8988T (cell line): ENCODE measurements around the gene CEP131.

Source experiments
- DNase-seq: peaks from one replicate; pipeline ENCODE4 v3.0.0; 2011

Gene CEP131

DNA sequence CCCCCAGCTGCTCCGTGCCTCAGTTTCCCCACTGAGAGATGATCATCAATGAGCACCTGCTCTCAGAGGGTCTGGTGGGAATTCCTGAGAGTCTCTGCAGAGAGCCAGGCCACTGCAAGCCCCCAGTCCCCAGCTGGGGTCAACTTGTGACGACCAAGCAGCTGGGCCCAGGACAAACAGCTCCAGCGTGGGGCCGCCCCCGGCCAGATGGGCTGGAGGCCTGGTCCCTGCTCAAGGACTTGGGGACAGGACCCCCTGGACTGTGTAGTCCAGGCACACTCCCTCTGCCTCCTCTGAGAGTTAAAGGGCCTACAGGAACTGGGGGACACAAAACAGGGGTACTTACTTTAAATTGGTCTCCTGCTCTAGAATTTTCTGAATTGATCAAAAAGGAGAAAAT lies 40.2 kb downstream of the CEP131 start:
- DNase-seq: no peak

DNA sequence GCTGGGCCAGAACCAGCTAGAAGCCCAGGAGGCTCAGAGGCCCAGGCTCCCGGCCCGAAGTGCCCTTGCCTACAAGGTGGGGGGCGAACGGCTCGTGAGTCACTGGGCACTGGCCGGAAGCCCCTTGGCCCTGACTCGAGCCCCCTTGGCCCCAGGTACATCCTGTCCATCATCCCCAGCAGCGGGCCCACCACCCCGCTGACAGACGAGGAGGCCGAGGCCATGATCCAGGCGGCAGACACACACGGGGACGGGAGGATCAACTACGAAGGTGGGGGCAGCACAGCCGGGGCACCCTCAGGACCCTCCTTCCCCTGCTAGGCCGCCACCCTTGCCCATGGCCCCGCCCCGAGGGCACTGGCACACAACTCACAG lies 41.0 kb downstream of the CEP131 start:
- no peak for DNase-seq

DNA sequence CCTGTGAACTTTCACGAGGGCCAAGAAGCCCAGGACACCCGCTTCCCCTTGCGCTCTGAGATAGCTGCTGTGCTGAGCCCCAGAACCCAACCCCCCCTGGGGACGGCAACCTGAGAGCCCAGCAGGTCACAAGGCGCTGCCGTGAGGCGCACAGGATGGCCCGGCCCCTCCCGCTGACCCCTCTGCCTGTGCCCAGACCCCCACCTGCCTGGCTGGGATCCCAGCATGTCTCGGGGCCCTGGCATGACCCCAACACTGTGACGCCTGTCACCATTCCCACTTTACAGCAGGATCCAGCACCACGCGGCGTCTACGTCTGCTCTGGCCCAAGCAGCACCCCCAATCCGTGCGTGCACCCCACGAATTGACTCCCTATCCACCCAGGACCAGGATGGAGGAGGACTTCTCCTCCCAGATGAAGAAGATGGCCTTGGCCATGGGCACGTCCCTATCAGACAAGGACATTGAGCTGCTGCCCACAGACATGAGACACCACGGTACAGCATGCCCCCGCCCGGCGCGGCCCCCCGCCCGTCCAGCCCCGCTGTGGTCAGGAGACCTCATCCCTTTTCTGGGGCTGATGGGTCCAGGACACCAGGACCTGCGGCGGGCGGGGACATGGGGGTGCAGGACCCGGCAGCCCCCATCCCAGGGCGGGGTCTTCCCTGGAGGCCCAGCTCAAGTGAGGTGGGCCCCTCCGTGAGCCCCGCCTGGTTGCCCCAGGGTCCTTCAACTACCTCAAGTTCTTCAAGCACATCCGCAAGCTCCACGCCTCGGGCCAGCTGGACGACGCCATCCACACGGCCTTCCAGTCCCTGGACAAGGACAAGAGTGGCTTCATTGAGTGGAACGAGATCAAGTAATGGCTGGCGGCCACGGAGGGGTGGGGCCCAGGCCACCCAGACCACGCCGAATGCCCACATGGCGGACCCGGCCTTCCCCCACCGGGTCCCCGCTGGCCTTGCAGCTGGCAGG lies 41.6 kb downstream of the CEP131 start:
- no peak for DNase-seq

GRCh38 chr17:81179861-81180260 lies 42.9 kb downstream of the CEP131 start:
- DNase-seq: no peak

DNA sequence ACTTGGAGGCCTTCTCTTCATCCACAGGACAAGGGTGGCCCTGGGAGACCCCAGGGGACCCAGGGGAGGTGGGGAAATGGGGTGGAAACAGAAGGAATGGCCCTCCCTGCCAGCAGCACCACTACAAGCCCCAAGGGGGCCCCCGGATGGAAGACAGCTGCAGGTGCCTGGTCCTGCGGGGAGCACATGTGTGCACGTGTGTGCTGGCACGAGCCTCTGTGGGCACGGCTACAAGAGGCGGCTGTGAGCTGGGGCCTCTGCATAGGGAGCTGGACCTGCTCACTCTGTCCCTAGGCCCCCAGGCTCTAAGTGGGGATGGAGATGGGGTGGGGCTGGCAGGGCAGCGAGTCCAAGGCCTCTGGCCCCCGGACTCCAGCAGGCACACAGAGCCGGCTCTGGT lies 43.5 kb downstream of the CEP131 start:
- no peak for DNase-seq

DNA sequence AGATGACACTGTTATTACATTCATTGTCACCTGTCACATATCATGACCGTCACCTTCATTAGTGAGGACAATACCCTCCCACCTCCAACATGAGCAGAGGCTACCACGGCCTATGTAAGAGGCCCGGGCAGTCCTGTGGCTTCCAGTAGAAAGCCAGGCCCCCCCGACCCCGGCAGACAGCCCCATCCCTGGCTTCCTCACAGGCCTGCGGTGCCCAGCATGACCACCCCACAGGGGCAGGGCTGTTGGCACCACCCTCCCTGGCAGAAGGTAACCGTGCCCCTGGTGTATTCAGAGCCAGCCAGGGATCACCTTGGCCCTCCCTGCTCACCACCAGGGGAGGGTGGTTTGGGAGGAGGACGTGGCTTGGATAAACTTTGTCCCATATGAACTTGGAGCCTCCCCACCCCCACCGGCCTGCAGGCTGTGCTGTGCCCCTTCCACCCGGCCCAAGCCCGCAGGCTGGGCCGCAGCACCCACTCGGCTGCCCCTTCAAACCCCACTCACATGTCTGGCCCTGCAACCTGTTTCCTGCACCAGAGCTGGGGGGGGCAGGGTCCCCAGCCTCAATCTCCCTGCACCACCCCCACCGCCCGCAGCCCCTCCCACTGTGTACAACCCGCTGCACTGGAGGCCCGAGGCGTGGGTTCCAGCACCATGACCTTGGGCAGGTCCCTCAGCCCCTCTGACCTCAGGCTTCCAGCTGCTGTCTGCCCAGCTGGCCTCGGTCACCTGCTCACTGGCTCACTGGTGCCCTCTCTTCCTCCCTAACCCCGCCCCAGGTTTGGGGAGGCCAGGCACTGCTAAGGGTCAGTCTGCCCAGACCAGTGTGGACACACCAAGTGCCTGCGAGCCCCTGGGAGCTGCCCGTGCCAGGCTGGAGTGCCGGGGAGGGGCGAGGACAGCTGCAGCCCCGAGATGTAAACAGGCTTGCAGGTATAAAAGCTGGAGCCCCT lies 44.4 kb downstream of the CEP131 start:
- no peak for DNase-seq

GRCh38 chr17:81176666-81177065 lies 46.1 kb downstream of the CEP131 start:
- no peak for DNase-seq

GRCh38 chr17:81173762-81174155 lies 49.0 kb downstream of the CEP131 start:
- DNase-seq: no peak

DNA sequence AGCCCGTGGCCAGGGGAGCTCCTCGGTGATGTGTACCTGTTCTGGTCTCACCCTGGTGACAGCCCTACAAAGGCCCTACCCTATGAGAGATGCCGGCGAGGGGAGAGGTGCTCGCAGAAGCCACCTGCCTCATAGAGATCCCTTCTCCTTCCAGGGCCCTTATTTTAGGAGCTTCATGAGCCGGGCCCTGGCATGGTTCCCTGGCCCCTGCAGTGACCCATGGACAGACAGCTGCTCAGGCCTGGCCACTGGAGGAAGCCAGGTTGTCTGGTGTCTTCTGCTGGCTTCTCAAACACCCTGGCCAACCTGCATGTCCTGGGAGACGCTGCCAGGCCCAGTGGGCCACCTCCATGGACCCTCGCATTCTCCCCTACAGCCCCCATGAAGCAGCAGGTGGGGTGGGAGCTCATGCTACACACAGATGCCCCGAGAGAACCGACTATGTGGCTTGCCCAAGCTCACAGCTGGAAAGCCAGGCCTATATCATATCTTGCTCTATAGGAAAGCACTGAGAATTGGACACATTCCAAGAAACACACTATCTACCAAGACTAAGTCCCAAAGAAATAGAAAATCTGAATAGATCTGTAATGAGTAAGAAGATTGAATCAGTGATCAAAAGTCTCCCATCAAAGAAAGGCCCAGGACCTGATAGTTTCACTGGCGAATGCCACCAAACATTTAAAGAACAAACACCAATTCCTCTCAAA lies 49.6 kb downstream of the CEP131 start:
- DNase-seq: no peak

DNA sequence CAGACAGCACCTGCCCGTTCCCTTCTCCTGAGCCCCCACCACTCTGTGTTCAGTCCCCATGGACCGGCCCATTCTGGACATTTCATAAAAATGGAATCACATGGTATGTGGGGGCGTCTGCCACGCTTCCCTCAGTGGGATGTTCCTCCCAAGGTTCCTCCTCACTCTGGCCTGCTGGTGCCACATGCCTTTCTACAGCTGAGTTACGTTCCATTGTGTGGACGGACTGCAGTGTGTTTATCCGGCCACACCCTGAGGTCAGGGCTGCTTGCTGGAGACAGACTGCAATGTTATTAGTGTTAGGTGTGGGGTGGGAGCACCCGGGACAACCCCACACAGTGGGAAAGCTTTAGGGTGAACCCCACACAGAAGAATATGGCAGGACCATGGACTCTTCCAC lies 50.8 kb downstream of the CEP131 start:
- no peak for DNase-seq

DNA sequence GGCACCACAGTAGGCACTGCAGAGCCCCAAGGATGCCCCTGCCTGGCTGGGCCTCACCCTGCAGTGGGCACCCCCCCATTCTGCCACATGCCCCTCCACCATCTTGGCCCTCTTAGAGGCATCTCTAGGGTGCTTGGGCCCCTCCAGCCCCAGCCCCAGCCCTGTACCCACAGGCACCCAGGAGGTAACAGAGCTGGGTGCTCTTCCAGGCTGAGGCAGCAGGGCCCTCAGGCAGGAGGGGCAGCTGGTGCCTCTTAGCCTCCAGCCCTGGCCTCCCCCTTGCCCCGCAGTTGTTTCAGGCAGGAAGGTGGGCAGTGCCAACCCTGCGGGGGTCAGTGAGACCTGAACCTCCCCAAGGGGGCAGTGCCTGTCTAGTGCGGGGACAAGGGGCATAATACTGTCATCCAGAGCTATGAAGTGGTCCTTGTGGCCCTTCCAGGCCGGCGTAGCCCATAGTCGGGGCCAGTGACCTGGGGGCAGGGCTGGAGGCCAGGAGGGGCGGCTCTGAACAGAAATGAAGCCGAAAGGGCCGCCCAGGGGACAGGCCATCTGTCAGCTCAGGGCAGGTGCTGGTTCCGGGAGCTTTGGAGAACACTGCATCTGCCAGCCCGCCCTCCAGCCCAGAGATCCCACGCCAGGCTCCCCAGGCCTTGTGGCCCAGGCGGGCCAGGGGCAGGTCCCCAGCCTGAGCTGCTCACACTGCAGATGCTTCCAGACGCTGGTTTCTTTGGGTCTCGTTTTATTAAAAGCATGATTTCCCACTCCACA lies 51.9 kb downstream of the CEP131 start:
- DNase-seq: no peak

GRCh38 chr17:81169870-81170309 lies 52.9 kb downstream of the CEP131 start:
- DNase-seq: no peak

DNA sequence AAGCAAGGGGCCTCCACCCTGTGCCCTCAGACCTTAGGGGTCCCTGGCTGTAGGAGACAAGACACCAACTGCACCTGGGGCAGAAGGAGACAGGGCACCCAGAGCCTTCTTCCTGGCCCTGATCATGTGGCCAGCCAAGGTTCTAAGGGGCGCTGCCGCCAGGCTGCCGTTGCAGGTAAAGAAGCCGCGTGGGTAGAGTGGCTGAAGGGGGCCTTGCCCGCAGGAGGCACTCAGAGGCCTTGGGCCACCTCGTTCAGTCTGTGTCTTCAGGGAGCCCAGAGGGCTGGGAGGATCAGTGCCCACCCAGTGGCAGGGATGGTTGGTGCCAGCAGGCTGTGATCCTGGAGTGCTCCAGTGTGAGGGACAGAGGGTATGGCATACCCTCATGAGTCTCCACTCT lies 55.1 kb downstream of the CEP131 start:
- no peak for DNase-seq

- DNase-seq: no peak
Observed at GRCh38 chr17:81167194-81167524, 55.6 kb downstream of the CEP131 start.

GRCh38 chr17:81166033-81166492 lies 56.7 kb downstream of the CEP131 start, which contains the start of gene AATK:
Gene AATK (minus strand): TSS chr17:81166221. CDS start chr17:81165992, 229 bp downstream.
- DNase-seq: no peak

DNA sequence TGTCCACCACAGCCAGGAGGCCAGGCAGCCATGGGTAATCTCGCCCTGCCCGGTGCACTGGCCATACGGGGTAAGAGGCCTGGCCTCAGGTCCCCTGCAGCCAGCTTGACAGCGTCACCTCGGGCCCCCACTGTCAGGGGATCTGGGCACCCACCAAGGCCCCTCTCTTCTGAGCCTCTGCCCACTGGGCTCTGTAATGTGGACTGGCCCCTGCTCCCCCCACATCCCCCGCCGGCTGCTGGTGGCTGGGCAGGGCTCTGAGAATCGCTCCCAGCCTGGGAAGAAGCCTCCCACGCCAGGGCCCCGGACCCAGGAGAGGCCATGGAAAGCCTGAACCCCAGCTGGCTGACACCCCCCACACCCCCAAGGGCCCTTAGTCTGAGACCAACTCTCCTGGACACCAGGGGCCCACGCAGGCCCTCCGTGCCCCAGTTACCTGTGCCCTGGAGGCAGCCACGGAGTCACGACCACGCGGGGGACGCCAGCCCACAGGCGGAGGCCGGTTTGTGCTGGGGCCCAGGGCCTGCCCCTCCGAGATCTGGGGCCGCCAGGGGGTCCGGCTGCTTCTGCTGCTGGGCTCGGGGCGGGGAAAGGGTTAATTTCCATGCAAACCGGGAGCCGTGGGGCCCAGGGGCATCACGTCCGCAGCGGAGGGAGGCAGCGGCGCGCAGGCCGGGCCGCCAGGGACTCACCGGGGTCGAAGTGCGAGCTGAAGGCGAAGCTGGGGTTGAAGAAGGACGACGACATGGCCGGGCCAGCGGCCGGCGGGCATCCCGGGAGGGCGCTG lies 57.3 kb downstream of the CEP131 start, which contains the start of gene PVALEF:
TSS of gene PVALEF (plus strand) at position 262 of the 787 bp plus-strand sequence. CDS start 15,720 bp downstream, outside the sequence.
- DNase-seq: peak; percentile 56

DNA sequence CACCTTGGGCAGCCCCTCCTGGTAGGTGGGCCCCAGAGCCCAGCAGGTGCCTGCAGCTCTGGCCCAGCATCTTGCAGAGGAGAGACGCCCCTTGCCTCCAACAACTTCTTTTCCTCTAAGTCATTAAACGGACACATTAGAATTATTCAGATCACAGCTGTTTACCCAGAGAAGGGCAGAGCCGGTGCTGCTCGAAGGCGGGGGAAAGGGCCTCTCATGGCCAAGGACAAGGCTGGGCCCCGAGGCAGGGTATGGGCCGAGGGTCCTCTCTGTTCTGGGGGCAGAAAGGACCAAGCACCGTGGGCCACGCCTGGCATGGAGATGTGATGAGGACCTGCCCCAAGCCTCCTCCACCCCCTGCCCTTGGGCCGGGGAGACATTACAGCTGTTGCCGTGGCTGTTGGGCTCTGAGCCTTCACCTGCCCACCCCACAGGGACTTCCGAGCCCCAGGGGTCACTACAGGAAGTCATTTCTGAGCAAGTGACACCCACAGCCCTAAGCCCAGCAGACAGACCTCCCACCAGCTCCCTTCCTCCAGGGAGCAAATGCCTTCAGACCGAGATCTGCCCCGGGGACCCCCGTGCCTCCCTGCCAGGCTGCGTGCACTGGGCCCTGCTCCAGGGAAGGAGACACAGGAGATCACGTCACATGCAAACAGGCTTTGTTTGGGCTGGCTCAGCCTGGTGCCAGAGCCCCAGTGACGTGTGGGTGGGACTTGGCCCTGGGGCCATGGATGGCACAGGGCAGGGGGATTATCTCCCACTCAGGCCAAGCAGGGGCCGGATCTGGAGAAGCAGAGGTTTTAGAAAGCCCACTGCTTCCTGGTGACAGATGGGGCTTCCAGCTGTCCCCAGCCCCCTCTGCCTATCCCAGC lies 58.2 kb downstream of the CEP131 start:
- DNase-seq: no peak

DNA sequence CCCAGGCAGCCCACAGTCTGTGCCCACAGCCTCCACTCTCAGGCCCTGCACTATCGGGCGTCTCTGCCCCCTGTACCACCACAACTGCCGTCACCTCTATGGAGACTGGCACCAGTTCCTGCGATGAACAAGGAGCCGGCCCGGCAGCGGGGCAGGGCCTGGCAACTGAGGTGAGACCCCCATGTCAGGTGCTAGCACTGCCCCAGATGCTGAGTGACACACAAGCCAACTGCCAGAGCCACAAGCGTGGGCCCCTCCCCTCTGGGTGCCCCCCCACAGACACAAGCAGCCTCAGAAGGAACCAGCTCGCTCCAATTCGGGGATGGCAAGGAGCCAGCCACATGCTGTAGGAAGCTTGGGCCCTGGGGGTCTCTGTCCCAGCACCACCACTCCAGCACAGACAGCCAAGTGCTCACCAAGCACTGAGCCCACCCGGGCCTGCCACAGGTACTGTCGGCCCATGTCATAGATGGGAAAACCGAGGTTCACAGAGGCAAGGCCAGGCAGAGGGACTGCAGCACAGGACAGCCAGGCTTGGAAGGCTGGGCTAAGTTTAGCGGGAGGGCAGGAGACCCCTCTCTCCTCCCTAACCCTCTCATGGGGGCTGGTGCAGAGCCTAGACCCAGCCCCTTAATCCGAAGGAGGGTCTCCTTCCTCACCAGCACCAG lies 58.9 kb downstream of the CEP131 start:
- no peak for DNase-seq

DNA sequence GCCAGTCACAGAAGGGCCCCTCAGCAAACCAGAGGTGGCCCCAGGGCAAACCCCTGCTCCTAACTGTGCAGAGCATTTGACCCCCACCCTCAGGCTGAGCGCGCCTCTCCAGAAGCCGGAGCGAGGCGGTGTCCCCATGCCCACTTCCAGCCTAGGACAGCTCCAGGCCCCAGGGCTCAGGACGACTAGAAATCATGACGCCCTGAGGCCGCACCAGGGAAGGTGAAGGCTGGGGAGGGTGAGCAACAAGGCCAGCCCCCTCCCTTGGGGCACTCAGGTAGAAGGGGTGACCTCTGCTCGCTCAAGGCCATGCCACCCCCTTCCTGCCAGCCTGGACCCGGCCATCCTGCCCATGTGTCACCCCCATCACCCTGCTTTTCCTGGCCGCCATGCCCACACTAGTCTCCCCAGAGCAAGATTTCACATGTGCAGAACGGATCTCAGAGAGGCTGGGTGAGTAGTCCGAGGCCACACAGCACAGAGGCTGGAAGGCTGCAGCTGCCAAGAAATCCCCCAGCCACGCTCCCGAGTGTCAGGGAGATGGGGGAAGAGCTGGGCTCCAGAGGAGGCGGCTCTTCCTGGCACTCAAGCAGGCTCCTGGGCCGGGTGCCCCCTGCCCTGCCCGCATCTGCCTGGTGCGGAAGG lies 59.6 kb downstream of the CEP131 start:
- no peak for DNase-seq
